ENCODE results near the gene NET1.
"Not testable (repeated sequence)": the region's sequence is repeated elsewhere in the genome, so short reads cannot be mapped to it uniquely, and the experiment has no call there.

NET1 gene

GRCh38 chr10:5412277-5412941 is at the start of gene NET1:
Gene NET1 (plus strand): TSS chr10:5412557. CDS start chr10:5412693, 136 bp downstream.
- peak; percentile 70 for DNase-seq

- DNase-seq: no peak
Observed at GRCh38 chr10:5362873-5363272, 49.5 kb upstream of the NET1 start.

- no peak for DNase-seq
Observed at GRCh38 chr10:5364374-5364773, 48.0 kb upstream of the NET1 start.

GRCh38 chr10:5364890-5365338 is 47.4 kb upstream of the NET1 start, which contains the start of gene UCN3:
Gene UCN3 (plus strand): TSS chr10:5364966. CDS start chr10:5373721, 8,755 bp downstream.
- no peak for DNase-seq

GRCh38 chr10:5365928-5366327 is 46.4 kb upstream of the NET1 start:
- DNase-seq: no peak

GRCh38 chr10:5369362-5370158 is 42.8 kb upstream of the NET1 start:
- no peak for DNase-seq

GRCh38 chr10:5370493-5371352 is 41.6 kb upstream of the NET1 start:
- no peak for DNase-seq

- no peak for DNase-seq
Observed at GRCh38 chr10:5373307-5373706, 39.0 kb upstream of the NET1 start.

- DNase-seq: no peak
Observed at GRCh38 chr10:5373891-5374611, 38.3 kb upstream of the NET1 start.

GRCh38 chr10:5376450-5376849 is 35.9 kb upstream of the NET1 start:
- DNase-seq: no peak

GRCh38 chr10:5379202-5379601 is 33.2 kb upstream of the NET1 start:
- DNase-seq: not testable (repeated sequence)

- DNase-seq: not testable (repeated sequence)
Observed at GRCh38 chr10:5380395-5380794, 32.0 kb upstream of the NET1 start.

GRCh38 chr10:5381187-5381586 is 31.2 kb upstream of the NET1 start:
- DNase-seq: no peak

GRCh38 chr10:5385224-5385623 is 27.1 kb upstream of the NET1 start:
- no peak for DNase-seq

GRCh38 chr10:5387169-5387568 is 25.2 kb upstream of the NET1 start:
- DNase-seq: no peak

- DNase-seq: no peak
Observed at GRCh38 chr10:5390607-5391205, 21.7 kb upstream of the NET1 start.

- DNase-seq: no peak
Observed at GRCh38 chr10:5391790-5392189, 20.6 kb upstream of the NET1 start.

GRCh38 chr10:5393529-5393928 is 18.8 kb upstream of the NET1 start:
- DNase-seq: no peak

- no peak for DNase-seq
Observed at GRCh38 chr10:5395168-5395567, 17.2 kb upstream of the NET1 start.

- DNase-seq: no peak
Observed at GRCh38 chr10:5396556-5397300, 15.6 kb upstream of the NET1 start.

- no peak for DNase-seq
Observed at GRCh38 chr10:5399332-5399731, 13.0 kb upstream of the NET1 start.

All from stimulated activated CD4-positive, alpha-beta T cell treated with anti-CD3 and anti-CD28 coated beads, Interleukin-4, amount 100 ng/mL, for 1 hour (primary cell).